ENCODE measurements around the gene TROAP.
"Not testable (repeated sequence)": the region's sequence is repeated elsewhere in the genome, so short reads cannot be mapped to it uniquely, and the experiment has no call there.

The TROAP gene

DNA sequence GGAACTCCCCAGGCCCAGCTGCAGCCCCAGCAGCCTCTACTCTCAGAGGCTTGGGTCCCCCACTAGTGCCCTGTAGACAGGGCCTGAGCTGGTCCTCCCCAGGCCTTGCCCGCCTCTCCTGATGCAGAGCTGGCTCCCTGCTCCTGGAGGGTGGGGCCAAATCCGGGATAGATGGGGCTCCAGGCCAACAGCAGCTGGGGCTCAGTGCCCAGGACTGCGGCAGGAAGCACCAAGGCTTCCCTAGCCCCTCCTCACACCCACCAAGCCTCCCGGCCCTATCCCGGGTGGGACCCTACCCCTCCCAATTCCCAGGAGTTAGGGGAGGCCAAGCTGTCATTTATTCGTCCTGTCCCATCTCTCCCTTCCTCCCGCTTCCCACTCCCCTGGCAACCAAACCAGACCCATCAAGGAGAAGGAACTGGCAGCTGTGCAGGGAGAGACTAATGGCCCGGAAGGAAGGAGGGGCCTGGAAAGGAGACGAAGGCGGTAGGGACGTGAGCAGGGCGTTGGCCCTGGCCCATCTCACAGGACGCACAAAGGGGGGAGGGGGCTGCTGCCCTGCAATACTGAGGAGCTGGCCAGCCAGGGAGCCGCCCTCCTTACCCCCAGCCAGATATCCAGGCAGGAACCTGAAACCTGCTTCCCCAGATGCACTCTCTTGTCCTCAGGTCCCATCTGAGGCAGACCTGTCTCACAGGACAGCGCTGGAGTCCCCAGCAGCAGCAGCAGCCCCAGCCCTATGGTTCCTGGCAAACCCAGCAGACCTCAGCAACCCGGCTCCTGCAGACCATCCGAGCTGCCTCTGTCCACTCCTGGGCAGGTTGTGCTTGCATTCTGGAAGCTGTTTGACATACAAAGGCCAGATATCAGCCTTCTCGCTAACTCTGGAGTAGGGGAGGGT, 29.7 kb upstream of the TROAP start:
- DNase-seq = no peak
- in situ Hi-C loops (cut with MboI; ENCODE audit: low pct_unique_long_range_greater_than_20kb, low sequenced_read_pairs) = no loop called here

DNA sequence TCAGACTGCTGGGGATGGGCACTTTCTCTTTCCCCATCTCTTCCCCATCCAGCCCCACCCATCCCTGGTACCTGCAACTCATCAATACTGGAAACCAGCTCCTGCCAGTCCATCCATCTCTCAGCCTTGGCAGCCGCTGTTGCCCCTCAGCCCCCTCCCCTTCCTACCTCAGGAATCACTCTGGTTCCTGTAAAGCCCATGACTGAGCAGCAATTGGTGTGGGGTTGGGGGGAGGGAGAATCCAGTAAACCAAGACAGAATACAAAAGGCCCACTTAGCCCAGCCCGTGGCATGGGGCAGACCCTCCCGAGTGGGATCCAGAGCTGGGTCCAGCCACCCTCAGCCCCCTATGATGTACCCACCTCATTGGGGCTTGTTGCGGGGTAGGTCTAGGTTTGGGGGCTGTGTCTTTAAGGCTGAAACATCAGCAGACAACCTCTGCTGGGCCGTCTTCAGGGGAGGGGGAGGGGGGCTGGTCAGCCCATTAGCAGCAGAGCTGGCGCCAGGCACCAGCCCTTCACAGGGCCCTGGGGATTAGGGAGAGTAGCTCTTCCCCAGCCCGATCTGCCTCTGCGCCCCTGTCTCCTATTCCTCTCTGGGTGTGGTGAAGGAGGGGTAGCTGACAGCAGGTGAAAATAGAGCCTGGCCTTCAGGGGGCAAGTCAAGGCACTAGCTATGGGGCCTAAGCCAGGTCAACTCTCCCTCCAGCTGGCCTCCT, 28.8 kb upstream of the TROAP start:
- no peak for DNase-seq
- in situ Hi-C loops (cut with MboI; ENCODE audit: low pct_unique_long_range_greater_than_20kb, low sequenced_read_pairs) = no loop called here

DNA sequence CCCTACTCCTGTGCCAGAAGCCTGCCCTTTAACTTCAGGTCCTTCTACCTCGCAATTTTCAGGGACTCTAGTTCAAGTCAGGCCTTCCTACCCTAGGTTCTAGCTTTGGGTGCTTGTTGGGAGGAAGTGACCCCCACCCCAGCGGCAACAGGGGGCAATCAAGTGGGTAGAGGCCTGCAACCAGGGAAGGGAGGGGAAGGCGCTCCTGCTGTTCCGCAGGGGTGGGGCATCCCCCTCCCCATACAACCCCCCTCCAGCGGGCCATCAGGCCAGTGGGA, 28.3 kb upstream of the TROAP start:
- in situ Hi-C loops (cut with MboI; ENCODE audit: low pct_unique_long_range_greater_than_20kb, low sequenced_read_pairs) = no loop called here
- no peak for DNase-seq

DNA sequence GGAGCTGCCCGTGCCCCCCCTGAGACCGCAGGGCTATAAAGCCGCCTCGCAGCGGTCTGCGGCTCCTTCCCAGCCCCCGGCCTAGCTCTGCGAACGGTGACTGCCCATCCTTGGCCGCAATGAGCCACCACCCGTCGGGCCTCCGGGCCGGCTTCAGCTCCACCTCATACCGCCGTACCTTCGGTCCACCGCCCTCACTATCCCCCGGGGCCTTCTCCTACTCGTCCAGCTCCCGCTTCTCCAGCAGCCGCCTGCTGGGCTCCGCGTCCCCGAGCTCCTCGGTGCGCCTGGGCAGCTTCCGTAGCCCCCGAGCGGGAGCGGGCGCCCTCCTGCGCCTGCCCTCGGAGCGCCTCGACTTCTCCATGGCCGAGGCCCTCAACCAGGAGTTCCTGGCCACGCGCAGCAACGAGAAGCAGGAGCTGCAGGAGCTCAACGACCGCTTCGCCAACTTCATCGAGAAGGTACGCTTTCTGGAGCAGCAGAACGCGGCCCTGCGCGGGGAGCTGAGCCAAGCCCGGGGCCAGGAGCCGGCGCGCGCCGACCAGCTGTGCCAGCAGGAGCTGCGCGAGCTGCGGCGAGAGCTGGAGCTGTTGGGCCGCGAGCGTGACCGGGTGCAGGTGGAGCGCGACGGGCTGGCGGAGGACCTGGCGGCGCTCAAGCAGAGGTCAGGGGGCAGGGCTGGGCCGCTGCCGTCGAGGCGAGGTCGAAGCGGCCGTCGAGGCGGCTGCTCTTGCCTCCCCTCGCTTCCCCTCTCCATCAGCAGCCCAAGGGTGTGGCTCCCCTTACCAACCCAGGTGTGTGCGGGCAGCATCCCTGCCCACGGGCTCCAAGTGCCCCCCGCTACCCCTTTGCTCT, 27.7 kb upstream of the TROAP start, which contains the start of gene PRPH:
Gene PRPH (plus strand): TSS at position 66 of the 855 bp plus-strand sequence. CDS start 54 bp downstream, at position 120.
- no peak for DNase-seq
- in situ Hi-C loops (cut with MboI; ENCODE audit: low pct_unique_long_range_greater_than_20kb, low sequenced_read_pairs) = no loop called here

DNA sequence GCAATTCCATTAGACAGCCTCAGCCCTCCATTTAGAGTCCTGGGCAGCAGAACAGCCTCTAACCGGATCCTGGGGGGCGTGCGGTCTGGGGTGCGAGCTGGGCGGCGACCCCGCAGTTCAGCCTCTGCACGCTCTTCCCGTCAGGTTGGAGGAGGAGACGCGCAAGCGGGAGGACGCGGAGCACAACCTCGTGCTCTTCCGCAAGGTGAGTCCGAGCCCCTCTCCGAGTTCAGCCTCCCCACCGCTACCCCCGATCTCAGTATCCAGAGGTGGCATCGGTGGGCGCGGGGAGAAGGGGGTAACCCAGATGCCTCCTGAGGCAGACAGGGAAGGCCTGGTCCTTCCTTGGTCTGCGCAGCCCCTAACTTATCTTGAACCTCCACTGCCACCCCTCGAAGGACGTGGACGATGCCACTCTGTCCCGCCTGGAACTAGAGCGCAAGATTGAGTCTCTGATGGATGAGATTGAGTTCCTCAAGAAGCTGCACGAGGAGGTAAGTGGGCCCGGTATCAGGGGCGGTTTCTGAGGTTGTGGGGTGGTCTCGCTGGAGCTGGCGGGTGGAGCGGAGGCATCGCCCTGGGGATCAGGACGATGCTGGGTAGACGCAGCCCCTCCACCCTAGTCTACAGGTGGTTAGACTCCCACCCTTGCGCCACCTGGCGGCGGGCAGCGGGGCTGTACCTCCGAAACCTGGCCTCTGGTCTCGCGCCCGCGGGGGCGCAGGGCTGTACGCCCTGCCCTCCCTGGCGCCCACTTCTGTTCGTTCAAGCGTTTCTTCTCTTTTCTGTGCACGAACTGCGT, 26.8 kb upstream of the TROAP start:
- DNase-seq = no peak
- in situ Hi-C loops (cut with MboI; ENCODE audit: low pct_unique_long_range_greater_than_20kb, low sequenced_read_pairs) = no loop called here

DNA sequence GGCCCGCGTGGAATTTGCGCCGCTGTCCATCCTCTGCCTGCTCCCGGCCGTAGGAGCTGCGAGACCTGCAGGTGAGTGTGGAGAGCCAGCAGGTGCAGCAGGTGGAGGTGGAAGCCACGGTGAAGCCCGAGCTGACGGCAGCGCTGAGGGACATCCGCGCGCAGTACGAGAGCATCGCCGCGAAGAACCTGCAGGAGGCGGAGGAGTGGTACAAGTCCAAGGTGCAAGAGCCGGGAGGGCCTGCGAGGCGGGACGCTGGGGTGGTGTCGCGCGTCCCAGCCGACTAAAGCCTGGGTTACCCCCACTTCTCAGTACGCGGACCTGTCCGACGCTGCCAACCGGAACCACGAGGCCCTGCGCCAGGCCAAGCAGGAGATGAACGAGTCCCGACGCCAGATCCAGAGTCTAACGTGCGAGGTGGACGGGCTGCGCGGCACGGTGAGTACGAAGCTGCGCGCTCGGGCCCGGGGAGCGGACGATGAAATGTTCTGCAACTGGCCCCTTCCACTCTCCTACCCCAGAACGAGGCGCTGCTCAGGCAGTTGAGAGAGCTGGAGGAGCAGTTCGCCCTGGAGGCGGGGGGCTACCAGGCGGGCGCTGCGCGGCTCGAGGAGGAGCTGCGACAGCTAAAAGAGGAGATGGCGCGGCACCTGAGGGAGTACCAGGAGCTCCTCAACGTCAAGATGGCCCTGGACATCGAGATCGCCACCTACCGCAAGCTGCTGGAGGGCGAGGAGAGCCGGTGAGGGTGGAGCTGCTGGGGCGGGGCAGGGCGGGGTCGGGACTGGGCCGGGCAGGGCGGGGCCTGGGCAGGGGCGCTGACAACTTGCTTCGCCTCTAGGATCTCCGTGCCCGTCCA, 26.0 kb upstream of the TROAP start:
- in situ Hi-C loops (cut with MboI; ENCODE audit: low pct_unique_long_range_greater_than_20kb, low sequenced_read_pairs) = no loop called here
- DNase-seq = peak; percentile 70

DNA sequence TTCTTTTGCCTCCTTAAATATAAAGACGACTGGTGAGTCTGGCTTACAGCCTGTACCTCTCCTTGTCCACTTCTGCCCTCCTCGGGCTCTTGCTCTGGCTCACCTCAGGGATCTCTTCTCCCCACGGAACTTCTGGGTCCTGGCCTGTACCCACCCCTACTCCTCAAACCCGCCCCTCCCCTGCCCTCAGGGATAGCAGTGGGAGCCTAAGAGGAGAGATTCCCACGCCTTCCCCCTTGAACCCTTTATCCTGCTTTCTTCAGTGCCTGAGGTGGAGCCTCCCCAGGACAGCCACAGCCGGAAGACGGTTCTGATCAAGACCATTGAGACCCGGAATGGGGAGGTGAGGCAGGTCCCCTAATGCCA, 25.4 kb upstream of the TROAP start:
- in situ Hi-C loops (cut with MboI; ENCODE audit: low pct_unique_long_range_greater_than_20kb, low sequenced_read_pairs) = no loop called here
- no peak for DNase-seq

DNA sequence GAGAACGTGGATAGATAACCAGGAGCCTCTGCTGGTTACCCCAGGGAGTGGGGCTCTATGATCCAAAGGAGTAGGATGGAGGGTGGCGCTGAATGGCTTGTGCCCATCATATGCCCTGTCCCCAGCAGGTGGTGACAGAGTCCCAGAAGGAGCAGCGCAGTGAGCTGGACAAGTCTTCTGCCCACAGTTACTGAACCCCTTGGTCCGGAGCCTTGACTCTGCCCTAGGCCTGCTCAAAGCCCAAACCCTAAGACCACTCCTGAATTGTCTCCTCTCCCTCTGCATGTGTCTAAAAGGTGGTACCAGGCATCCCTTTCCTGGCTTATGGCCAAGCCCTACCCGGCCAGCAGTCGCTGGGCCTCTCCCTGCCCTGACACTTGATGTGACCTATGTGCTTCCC, 24.9 kb upstream of the TROAP start:
- in situ Hi-C loops (cut with MboI; ENCODE audit: low pct_unique_long_range_greater_than_20kb, low sequenced_read_pairs) = no loop called here
- DNase-seq = no peak

DNA sequence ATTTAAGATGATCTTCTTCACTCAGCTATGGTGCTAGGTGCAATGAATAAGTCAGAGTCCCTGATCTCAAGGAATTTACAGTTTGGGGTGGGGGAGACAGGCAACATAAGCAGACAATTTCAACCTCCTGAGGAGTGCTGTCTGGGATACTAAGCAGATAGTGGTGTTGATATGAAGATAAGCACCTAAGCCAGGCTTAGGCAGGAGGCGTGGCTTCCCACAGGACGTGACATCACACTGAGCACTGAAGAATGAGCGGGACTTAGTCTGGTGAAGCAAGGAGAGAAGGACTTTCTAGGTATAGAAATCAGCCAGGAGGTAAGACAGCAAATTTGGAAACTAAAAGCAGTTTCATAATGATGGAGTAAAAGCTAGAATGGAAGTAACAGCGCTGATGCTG, 21.3 kb upstream of the TROAP start:
- in situ Hi-C loops (cut with MboI; ENCODE audit: low pct_unique_long_range_greater_than_20kb, low sequenced_read_pairs) = no loop called here
- DNase-seq = no peak

DNA sequence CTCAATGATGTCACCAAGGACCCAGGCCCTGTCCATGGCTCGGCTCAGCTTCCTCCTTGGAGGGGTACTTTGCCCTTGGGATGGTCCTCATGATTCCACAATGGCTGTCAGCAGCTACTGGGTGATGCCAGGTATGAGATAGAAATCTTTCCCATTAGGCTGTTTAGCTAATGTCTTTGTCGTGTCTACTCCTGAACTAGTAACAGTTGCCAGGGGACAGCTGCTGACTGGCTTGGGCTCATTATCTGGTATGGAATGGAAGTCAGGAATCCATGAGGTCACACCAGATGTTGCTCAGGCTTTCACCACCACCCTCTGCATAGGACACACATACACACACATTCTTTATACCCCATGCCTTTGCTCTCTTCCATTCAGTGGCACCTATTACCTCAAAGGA, 18.9 kb upstream of the TROAP start:
- DNase-seq = no peak

DNA sequence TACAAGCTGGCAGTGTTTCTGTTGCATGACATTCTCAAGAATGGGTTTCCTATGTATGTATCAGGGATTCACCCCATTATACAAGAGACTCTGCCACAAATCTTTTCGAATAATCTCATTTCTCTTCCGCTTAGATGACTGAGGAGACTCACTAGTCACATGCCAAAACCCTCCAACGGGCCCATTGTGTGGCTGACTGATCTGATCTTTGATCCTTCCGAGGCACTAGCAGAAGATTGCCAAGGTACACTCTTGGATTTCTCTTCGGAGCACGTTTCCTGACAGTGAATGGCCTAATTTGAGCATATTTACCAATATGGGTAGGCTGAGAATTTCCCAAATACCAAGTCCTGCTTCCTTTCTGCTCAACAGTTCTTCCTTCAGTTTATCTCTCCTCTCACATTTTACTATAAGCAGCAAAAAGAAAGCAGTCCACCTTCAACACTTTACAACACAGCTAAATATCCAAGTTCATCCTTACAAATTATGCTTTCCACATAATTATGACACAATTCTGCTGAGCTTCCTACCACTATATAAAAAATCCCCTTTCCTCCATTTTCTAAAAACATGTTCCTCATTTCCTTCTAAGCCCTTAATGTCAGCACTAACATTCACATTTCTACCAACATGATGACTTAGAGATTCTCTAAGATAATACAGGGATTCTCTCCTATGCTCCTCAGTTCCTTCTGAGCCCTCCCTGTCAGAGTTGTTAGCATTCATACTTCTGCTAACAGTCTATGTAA, 17.1 kb upstream of the TROAP start:
- in situ Hi-C loops (cut with MboI; ENCODE audit: low pct_unique_long_range_greater_than_20kb, low sequenced_read_pairs) = no loop called here
- DNase-seq = no peak

More for the DNA sequence above, 18.9 kb upstream of the TROAP start:
- in situ Hi-C loops (cut with MboI; ENCODE audit: low pct_unique_long_range_greater_than_20kb, low sequenced_read_pairs) = no loop called here

DNA sequence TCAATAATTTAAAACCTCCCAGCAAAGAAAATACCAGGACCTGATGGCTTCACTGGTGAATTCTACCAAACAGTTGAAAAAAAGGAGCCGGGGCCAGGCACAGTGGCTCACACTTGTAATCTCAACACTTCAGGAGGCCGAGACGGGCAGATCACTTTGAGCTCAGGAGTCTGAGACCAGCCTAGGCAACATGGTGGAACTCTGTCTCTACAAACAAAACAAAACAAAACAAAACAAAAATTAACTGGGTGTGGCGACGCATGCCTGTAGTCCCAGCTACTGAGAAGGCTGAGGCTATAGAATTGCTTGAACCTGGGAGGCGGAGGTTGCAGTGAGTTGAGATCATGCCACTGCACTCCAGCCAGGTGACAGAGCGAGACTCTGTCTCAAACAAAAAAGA, 13.7 kb upstream of the TROAP start:
- no peak for DNase-seq
- in situ Hi-C loops (cut with MboI; ENCODE audit: low pct_unique_long_range_greater_than_20kb, low sequenced_read_pairs) = no loop called here

DNA sequence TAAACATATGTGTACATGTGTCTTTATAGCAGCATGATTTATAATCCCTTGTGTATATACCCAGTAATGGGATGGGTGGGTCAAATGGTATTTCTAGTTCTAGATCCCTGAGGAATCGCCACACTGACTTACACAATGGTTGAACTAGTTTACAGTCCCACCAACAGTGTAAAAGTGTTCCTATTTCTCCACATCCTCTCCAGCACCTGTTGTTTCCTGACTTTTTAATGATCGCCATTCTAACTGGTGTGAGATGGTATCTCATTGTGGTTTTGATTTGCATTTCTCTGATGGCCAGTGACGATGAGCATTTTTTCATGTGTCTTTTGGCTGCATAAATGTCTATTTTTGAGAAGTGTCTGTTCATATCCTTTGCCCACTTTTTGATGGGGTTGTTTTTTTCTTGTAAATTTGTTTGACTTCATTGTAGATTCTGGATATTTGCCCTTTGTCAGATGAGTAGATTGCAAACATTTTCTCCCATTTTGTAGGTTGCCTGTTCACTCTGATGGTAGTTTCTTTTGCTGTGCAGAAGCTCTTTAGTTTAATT, 12.5 kb upstream of the TROAP start:
- in situ Hi-C loops (cut with MboI; ENCODE audit: low pct_unique_long_range_greater_than_20kb, low sequenced_read_pairs); DNase-seq: not testable (repeated sequence)

DNA sequence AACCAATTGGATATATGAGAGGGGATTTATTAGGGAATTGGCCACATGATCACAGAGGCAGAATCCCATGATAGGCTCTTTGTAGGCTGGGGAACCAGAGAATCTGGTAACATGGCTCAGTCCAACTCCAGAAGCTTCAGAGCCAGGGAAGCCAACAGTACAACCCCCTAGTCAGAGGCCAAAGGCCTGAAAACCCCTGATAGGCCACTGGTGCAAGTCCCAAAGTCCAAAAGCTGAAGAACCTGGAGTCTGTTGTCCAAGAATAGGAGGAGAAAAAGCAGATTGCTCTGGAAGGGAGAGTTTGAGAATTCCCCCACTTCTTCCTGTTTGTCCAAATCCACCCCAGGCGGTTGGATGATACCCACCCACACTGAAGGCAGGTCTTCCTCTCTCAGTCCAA, 8.2 kb upstream of the TROAP start:
- in situ Hi-C loops (cut with MboI; ENCODE audit: low pct_unique_long_range_greater_than_20kb, low sequenced_read_pairs) = no loop called here
- no peak for DNase-seq

DNA sequence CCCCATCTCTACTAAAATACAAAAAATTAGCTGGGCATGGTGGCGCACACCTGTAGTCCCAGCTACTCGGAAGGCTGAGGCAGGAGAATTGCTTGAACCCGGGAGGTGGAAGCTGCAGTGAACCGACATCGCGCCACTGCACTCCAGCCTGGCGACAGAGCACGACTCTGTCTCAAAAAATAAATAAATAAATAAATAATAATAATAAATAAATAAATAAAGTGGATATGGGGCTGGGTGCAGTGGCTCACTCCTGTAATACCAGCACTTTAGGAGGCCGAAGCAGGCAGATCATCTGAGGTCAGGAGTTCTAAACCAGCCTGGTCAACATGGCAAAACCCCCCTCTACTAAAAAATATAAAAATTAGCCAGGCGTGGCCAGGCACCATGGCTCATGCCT, 5.9 kb upstream of the TROAP start:
- in situ Hi-C loops (cut with MboI; ENCODE audit: low pct_unique_long_range_greater_than_20kb, low sequenced_read_pairs); DNase-seq: not testable (repeated sequence)

DNA sequence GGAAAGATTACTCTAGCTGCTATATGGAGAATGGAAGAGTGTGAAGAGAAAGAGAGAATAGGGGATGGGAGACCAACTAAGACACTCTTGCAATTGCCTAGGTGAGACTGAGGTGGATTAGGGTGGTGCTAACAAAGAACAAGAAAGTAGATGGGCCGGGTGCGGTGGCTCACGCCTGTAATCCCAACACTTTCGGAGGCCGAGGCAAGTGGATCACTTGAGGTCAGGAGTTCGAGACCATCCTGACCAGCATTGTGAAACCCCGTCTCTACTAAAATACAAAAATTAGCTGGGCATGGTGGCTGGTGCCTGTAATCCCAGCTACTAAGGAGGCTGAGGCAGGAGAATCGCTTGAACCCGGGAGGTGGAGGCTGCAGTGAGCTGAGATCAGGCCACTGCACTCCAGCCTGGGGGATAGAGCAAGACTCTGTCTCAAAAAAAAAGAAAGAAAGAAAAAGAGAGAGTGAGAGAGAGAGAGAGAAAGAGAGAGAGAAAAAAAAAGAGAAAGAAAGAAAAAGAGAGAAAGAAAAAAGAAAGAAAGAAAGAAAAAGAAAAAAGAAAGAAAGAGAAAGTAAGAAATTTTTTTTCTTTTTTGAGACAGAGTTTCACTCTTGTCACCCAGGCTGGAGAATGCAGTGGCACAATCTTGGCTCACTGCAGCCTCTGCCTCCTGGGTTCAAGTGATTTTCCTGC, 2.5 kb upstream of the TROAP start:
- in situ Hi-C loops (cut with MboI; ENCODE audit: low pct_unique_long_range_greater_than_20kb, low sequenced_read_pairs); DNase-seq: not testable (repeated sequence)

DNA sequence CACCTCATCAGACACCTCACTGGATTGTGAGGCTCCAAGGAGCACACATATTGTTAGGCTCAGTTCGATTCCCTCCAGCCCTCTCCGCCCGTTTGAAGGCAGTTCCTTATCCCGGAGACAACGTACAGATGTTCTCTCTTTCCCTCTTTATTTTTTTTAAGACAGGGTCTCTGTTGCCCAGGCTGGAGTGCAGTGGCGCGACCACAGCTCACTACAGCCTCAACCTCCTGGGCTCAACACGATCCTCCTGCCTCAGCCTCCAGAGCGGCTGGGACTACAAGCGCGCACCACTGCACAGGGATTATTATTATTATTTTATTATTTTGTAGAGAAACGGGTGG, 718 bp upstream of the TROAP start:
- no peak for DNase-seq
- in situ Hi-C loops (cut with MboI; ENCODE audit: low pct_unique_long_range_greater_than_20kb, low sequenced_read_pairs) = no loop called here

Data from KBM-7 (cell line).